WTC11 (cell line): ENCODE data around the gene NCKIPSD. TPM values are rescaled to one million over a fixed set of nuclear protein-coding genes. Genes with fewer than 3 reads are reported as not detected.

ENCODE experiments used
- ATAC-seq: fragments of 200-7000 bp; cut with Tn5 transposase; 2 replicates; pipeline ENCODE4 v1.10.0; 2021; ENCODE audit warnings: mild to moderate bottlenecking, moderate library complexity
- CTCF ChIA-PET: fragments of 300-600 bp; sonication (Branson Sonifier 250); formaldehyde crosslinking; loops from one replicate; lab custom pipeline; 2021; ENCODE audit warnings: antibody characterized with exemption; lab: Charles Lee
- POLR2A ChIA-PET: fragments of 350-600 bp; sonication (Branson Sonifier 250); formaldehyde crosslinking; loops from one replicate; lab custom pipeline; 2021; ENCODE audit warnings: antibody characterized with exemption; lab: Charles Lee
- DNase-seq: peaks from one replicate; pipeline ENCODE4 v3.0.0; 2021; ENCODE audit warnings: low spot score
- H3K27ac Mint-ChIP-seq: 2 replicates; pipeline ENCODE4 v1.8.0; 2021; ENCODE audit warnings: mixed read lengths
- H3K27me3 Mint-ChIP-seq: 2 replicates; pipeline ENCODE4 v1.8.0; 2021; ENCODE audit warnings: low read depth, mild to moderate bottlenecking, moderate library complexity, mixed read lengths
- H3K36me3 Mint-ChIP-seq: 2 replicates; pipeline ENCODE4 v1.8.0; 2021; ENCODE audit warnings: mixed read lengths
- H3K4me1 Mint-ChIP-seq: 2 replicates; pipeline ENCODE4 v1.8.0; 2022; ENCODE audit warnings: mixed read lengths
- H3K4me3 Mint-ChIP-seq: 2 replicates; pipeline ENCODE4 v1.8.0; 2021; ENCODE audit warnings: mild to moderate bottlenecking, moderate library complexity, mixed read lengths
- H3K9me3 Mint-ChIP-seq: 2 replicates; pipeline ENCODE4 v1.8.0; 2021; ENCODE audit warnings: mixed read lengths
- EMX1 ChIP-seq: fragments of 250-450 bp; sonication (Bioruptor Pico); IDR thresholded peaks from 2 replicates; pipeline ENCODE4 v1.8.0; 2021; ENCODE audit warnings: mild to moderate bottlenecking
- JUN ChIP-seq: sonication (generic); formaldehyde crosslinking; IDR thresholded peaks from 2 replicates; pipeline ENCODE4 v1.8.0; 2023; ENCODE audit warnings: mild to moderate bottlenecking, missing genetic modification reagents
- MYBL2 ChIP-seq: sonication (generic); formaldehyde crosslinking; IDR thresholded peaks from 2 replicates; pipeline ENCODE4 v1.8.1; 2023; ENCODE audit warnings: mild to moderate bottlenecking, moderate library complexity, missing genetic modification reagents
- RORB ChIP-seq: fragments of 250-450 bp; sonication (Bioruptor Pico); IDR thresholded peaks from 2 replicates; pipeline ENCODE4 v1.9.0; 2021; ENCODE audit warnings: mild to moderate bottlenecking
- SMAD4 ChIP-seq: sonication (generic); formaldehyde crosslinking; IDR thresholded peaks from 2 replicates; pipeline ENCODE4 v1.8.0; 2022; ENCODE audit warnings: mild to moderate bottlenecking, missing genetic modification reagents
- TCF7 ChIP-seq: sonication (generic); formaldehyde crosslinking; IDR thresholded peaks from 2 replicates; pipeline ENCODE4 v1.8.0; 2022; ENCODE audit warnings: mild to moderate bottlenecking, low read depth, missing genetic modification reagents, moderate library complexity
- TEAD1 ChIP-seq: sonication (generic); formaldehyde crosslinking; IDR thresholded peaks from 2 replicates; pipeline ENCODE4 v1.8.0; 2022; ENCODE audit warnings: mild to moderate bottlenecking, missing genetic modification reagents
- ZNF232 ChIP-seq: sonication (generic); formaldehyde crosslinking; IDR thresholded peaks from 2 replicates; pipeline ENCODE4 v1.8.0; 2022; ENCODE audit warnings: mild to moderate bottlenecking, missing genetic modification reagents
- ZNF263 ChIP-seq: sonication (generic); formaldehyde crosslinking; IDR thresholded peaks from 2 replicates; pipeline ENCODE4 v1.8.1; 2022; ENCODE audit warnings: low read depth, mild to moderate bottlenecking, moderate library complexity, missing genetic modification reagents
- total RNA-seq: library from RNA; stranded (reverse); gene quantifications from 3 replicates; pipeline ENCODE4 v1.2.3, GENCODE V29; 2021
- TF ChIP-seq, protein P1 (sequence below): sonication (generic); formaldehyde crosslinking; IDR thresholded peaks from 2 replicates; pipeline ENCODE4 v1.8.1; 2022; ENCODE audit warnings: mild to moderate bottlenecking, moderate library complexity, missing genetic modification reagents
- TF ChIP-seq, protein P2 (sequence below): sonication (generic); formaldehyde crosslinking; IDR thresholded peaks from 2 replicates; pipeline ENCODE4 v1.8.0; 2023; ENCODE audit warnings: mild to moderate bottlenecking, missing genetic modification reagents
- TF ChIP-seq, protein P3 (sequence below): sonication (generic); formaldehyde crosslinking; IDR thresholded peaks from 2 replicates; pipeline ENCODE4 v1.8.1; 2023; ENCODE audit warnings: mild to moderate bottlenecking, moderate library complexity, missing genetic modification reagents
- TF ChIP-seq, protein P4 (sequence below): sonication (generic); formaldehyde crosslinking; IDR thresholded peaks from 2 replicates; pipeline ENCODE4 v1.8.0; 2022; ENCODE audit warnings: mild to moderate bottlenecking, missing genetic modification reagents
- TF ChIP-seq, protein P5 (sequence below): fragments of 250-450 bp; sonication (Bioruptor Pico); IDR thresholded peaks from 2 replicates; pipeline ENCODE4 v1.9.0; 2021; ENCODE audit warnings: mild to moderate bottlenecking
- TF ChIP-seq, protein P6 (sequence below): sonication (generic); formaldehyde crosslinking; IDR thresholded peaks from 2 replicates; pipeline ENCODE4 v1.8.0; 2023; ENCODE audit warnings: missing genetic modification reagents, mild to moderate bottlenecking, borderline replicate concordance
- TF ChIP-seq, protein P7 (sequence below): sonication (generic); formaldehyde crosslinking; IDR thresholded peaks from 2 replicates; pipeline ENCODE4 v1.8.1; 2023; ENCODE audit warnings: mild to moderate bottlenecking, missing genetic modification reagents
- TF ChIP-seq, protein P8 (sequence below): sonication (generic); formaldehyde crosslinking; conservative IDR thresholded peaks from 2 replicates; pipeline ENCODE4 v1.8.1; 2023; ENCODE audit warnings: mild to moderate bottlenecking, low read depth, missing genetic modification reagents, moderate library complexity
- TF ChIP-seq, protein P9 (sequence below): sonication (generic); formaldehyde crosslinking; IDR thresholded peaks from 2 replicates; pipeline ENCODE4 v1.8.1; 2022; ENCODE audit warnings: missing genetic modification reagents, borderline replicate concordance

NCKIPSD gene
- total RNA-seq, 1 experiment from 2014 or later = 40.1 TPM

DNA sequence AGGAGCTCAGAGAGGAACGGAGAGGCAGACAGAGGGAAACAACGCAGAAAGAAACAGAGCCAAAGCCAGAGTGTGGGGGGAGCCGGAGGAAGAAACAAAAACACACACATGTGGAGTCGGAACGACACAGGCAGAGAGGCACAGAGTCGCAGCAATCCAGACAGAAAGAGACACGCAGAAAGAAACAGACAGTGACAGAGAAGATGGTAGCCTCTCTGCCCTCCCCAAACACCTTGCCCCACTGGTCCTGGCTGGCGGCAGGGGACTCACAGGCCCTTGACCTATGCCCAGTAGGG is 1.7 kb downstream of the NCKIPSD start:
- TF ChIP-seq, protein P1, sequence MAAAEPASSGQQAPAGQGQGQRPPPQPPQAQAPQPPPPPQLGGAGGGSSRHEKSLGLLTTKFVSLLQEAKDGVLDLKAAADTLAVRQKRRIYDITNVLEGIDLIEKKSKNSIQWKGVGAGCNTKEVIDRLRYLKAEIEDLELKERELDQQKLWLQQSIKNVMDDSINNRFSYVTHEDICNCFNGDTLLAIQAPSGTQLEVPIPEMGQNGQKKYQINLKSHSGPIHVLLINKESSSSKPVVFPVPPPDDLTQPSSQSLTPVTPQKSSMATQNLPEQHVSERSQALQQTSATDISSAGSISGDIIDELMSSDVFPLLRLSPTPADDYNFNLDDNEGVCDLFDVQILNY (CRISPR knock-in tag) = no peak
- TF ChIP-seq, protein P2, sequence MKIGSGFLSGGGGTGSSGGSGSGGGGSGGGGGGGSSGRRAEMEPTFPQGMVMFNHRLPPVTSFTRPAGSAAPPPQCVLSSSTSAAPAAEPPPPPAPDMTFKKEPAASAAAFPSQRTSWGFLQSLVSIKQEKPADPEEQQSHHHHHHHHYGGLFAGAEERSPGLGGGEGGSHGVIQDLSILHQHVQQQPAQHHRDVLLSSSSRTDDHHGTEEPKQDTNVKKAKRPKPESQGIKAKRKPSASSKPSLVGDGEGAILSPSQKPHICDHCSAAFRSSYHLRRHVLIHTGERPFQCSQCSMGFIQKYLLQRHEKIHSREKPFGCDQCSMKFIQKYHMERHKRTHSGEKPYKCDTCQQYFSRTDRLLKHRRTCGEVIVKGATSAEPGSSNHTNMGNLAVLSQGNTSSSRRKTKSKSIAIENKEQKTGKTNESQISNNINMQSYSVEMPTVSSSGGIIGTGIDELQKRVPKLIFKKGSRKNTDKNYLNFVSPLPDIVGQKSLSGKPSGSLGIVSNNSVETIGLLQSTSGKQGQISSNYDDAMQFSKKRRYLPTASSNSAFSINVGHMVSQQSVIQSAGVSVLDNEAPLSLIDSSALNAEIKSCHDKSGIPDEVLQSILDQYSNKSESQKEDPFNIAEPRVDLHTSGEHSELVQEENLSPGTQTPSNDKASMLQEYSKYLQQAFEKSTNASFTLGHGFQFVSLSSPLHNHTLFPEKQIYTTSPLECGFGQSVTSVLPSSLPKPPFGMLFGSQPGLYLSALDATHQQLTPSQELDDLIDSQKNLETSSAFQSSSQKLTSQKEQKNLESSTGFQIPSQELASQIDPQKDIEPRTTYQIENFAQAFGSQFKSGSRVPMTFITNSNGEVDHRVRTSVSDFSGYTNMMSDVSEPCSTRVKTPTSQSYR (CRISPR knock-in tag) = no peak
- no peak for TF ChIP-seq TCF7 (CRISPR knock-in tag)
- no peak for TF ChIP-seq MYBL2 (CRISPR knock-in tag)
- no peak for TF ChIP-seq SMAD4 (CRISPR knock-in tag)
- no peak for TF ChIP-seq TEAD1 (CRISPR knock-in tag)
- no peak for TF ChIP-seq ZNF263 (CRISPR knock-in tag)
- TF ChIP-seq, protein P3, sequence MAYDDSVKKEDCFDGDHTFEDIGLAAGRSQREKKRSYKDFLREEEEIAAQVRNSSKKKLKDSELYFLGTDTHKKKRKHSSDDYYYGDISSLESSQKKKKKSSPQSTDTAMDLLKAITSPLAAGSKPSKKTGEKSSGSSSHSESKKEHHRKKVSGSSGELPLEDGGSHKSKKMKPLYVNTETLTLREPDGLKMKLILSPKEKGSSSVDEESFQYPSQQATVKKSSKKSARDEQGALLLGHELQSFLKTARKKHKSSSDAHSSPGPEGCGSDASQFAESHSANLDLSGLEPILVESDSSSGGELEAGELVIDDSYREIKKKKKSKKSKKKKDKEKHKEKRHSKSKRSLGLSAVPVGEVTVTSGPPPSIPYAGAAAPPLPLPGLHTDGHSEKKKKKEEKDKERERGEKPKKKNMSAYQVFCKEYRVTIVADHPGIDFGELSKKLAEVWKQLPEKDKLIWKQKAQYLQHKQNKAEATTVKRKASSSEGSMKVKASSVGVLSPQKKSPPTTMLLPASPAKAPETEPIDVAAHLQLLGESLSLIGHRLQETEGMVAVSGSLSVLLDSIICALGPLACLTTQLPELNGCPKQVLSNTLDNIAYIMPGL (CRISPR knock-in tag) = no peak
- TF ChIP-seq JUN = no peak
- TF ChIP-seq, protein P4, sequence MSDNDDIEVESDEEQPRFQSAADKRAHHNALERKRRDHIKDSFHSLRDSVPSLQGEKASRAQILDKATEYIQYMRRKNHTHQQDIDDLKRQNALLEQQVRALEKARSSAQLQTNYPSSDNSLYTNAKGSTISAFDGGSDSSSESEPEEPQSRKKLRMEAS (CRISPR knock-in tag) = no peak
- TF ChIP-seq, protein P5, sequence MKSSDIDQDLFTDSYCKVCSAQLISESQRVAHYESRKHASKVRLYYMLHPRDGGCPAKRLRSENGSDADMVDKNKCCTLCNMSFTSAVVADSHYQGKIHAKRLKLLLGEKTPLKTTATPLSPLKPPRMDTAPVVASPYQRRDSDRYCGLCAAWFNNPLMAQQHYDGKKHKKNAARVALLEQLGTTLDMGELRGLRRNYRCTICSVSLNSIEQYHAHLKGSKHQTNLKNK (CRISPR knock-in tag) = no peak
- TF ChIP-seq, protein P6, sequence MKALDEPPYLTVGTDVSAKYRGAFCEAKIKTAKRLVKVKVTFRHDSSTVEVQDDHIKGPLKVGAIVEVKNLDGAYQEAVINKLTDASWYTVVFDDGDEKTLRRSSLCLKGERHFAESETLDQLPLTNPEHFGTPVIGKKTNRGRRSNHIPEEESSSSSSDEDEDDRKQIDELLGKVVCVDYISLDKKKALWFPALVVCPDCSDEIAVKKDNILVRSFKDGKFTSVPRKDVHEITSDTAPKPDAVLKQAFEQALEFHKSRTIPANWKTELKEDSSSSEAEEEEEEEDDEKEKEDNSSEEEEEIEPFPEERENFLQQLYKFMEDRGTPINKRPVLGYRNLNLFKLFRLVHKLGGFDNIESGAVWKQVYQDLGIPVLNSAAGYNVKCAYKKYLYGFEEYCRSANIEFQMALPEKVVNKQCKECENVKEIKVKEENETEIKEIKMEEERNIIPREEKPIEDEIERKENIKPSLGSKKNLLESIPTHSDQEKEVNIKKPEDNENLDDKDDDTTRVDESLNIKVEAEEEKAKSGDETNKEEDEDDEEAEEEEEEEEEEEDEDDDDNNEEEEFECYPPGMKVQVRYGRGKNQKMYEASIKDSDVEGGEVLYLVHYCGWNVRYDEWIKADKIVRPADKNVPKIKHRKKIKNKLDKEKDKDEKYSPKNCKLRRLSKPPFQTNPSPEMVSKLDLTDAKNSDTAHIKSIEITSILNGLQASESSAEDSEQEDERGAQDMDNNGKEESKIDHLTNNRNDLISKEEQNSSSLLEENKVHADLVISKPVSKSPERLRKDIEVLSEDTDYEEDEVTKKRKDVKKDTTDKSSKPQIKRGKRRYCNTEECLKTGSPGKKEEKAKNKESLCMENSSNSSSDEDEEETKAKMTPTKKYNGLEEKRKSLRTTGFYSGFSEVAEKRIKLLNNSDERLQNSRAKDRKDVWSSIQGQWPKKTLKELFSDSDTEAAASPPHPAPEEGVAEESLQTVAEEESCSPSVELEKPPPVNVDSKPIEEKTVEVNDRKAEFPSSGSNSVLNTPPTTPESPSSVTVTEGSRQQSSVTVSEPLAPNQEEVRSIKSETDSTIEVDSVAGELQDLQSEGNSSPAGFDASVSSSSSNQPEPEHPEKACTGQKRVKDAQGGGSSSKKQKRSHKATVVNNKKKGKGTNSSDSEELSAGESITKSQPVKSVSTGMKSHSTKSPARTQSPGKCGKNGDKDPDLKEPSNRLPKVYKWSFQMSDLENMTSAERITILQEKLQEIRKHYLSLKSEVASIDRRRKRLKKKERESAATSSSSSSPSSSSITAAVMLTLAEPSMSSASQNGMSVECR = no peak
- TF ChIP-seq, protein P7, sequence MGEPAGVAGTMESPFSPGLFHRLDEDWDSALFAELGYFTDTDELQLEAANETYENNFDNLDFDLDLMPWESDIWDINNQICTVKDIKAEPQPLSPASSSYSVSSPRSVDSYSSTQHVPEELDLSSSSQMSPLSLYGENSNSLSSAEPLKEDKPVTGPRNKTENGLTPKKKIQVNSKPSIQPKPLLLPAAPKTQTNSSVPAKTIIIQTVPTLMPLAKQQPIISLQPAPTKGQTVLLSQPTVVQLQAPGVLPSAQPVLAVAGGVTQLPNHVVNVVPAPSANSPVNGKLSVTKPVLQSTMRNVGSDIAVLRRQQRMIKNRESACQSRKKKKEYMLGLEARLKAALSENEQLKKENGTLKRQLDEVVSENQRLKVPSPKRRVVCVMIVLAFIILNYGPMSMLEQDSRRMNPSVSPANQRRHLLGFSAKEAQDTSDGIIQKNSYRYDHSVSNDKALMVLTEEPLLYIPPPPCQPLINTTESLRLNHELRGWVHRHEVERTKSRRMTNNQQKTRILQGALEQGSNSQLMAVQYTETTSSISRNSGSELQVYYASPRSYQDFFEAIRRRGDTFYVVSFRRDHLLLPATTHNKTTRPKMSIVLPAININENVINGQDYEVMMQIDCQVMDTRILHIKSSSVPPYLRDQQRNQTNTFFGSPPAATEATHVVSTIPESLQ (CRISPR knock-in tag) = no peak
- no peak for TF ChIP-seq ZNF232 (CRISPR knock-in tag)
- TF ChIP-seq, protein P8, sequence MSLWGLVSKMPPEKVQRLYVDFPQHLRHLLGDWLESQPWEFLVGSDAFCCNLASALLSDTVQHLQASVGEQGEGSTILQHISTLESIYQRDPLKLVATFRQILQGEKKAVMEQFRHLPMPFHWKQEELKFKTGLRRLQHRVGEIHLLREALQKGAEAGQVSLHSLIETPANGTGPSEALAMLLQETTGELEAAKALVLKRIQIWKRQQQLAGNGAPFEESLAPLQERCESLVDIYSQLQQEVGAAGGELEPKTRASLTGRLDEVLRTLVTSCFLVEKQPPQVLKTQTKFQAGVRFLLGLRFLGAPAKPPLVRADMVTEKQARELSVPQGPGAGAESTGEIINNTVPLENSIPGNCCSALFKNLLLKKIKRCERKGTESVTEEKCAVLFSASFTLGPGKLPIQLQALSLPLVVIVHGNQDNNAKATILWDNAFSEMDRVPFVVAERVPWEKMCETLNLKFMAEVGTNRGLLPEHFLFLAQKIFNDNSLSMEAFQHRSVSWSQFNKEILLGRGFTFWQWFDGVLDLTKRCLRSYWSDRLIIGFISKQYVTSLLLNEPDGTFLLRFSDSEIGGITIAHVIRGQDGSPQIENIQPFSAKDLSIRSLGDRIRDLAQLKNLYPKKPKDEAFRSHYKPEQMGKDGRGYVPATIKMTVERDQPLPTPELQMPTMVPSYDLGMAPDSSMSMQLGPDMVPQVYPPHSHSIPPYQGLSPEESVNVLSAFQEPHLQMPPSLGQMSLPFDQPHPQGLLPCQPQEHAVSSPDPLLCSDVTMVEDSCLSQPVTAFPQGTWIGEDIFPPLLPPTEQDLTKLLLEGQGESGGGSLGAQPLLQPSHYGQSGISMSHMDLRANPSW (CRISPR knock-in tag) = no peak
- TF ChIP-seq EMX1 = no peak
- TF ChIP-seq, protein P9, sequence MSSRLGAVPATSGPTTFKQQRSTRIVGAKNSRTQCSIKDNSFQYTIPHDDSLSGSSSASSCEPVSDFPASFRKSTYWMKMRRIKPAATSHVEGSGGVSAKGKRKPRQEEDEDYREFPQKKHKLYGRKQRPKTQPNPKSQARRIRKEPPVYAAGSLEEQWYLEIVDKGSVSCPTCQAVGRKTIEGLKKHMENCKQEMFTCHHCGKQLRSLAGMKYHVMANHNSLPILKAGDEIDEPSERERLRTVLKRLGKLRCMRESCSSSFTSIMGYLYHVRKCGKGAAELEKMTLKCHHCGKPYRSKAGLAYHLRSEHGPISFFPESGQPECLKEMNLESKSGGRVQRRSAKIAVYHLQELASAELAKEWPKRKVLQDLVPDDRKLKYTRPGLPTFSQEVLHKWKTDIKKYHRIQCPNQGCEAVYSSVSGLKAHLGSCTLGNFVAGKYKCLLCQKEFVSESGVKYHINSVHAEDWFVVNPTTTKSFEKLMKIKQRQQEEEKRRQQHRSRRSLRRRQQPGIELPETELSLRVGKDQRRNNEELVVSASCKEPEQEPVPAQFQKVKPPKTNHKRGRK (CRISPR knock-in tag) = no peak
- TF ChIP-seq RORB (CRISPR knock-in tag) = no peak
- peaks cover 51% of the 10 kb centered on the region for H3K36me3 Mint-ChIP-seq
- ATAC-seq = no peak
- H3K27ac Mint-ChIP-seq = peak overlapping the region; percentile 72
- peaks cover 16% of the 10 kb centered on the region for H3K4me1 Mint-ChIP-seq
- H3K4me3 Mint-ChIP-seq = peak overlapping the region; percentile 89
- POLR2A ChIA-PET = interaction anchor here (0.9 to 1.3 kb wide), 3 partner anchors 11 to 33 kb away, joined by 3 to 8 read pairs (median 4); partner anchors contain the start of gene IP6K2
- H3K27me3 Mint-ChIP-seq = no peaks in the 10 kb centered on the region
- no peaks in the 10 kb centered on the region for H3K9me3 Mint-ChIP-seq
- no peak for DNase-seq
- CTCF ChIA-PET = interaction anchor here (0.7 to 2.4 kb wide), 7 partner anchors 19 to 410 kb away, joined by 3 to 13 read pairs (median 4); partner anchors contain the start of genes QRICH1 and SLC26A6
